ENCODE data around the gene ABCA3. TPM values are rescaled to one million over a fixed set of nuclear protein-coding genes. Genes with fewer than 3 reads are reported as not detected.

ABCA3 gene
- total and polyA plus RNA-seq, 2 experiments from 2014 or later: 3.0 to 4.1 TPM

GRCh38 chr16:2288726-2289125 is 51.8 kb downstream of the ABCA3 start:
- no peaks in the 10 kb centered on the region for H3K4me1 ChIP-seq (ENCODE audit: insufficient read depth)
- H3K79me2 ChIP-seq (replicated peaks; ENCODE audit: insufficient read depth): no peaks in the 10 kb centered on the region
- Mint-ChIP-seq H3K4me3 (no peak overlapping the region), H3K4me1 (no peaks in the 10 kb centered on the region), H3K27ac (no peak overlapping the region), H3K27me3 (ENCODE audit: insufficient read depth, low read depth, poor library complexity) (peaks cover 2% of the 10 kb centered on the region), H3K36me3 (ENCODE audit: low read depth) (no peaks in the 10 kb centered on the region; the same call in 2 of the 3 replicates), H3K9me3 (no peaks in the 10 kb centered on the region)
- H3K36me3 ChIP-seq (ENCODE audit: insufficient read depth): no peaks in the 10 kb centered on the region
- no peaks in the 10 kb centered on the region for H3F3A ChIP-seq (replicated peaks; ENCODE audit: low read depth)
- TF ChIP-seq CREB1 (CRISPR knock-in tag; IDR thresholded peaks at IDR 0.05; ENCODE audit: low read depth): no peak
- TF ChIP-seq ZNF462 (CRISPR knock-in tag; IDR thresholded peaks at IDR 0.05): no peak
- TF ChIP-seq NANOG (IDR thresholded peaks at IDR 0.05; ENCODE audit: borderline replicate concordance): no peak
- TF ChIP-seq ZNF331 (CRISPR knock-in tag; IDR thresholded peaks at IDR 0.05; ENCODE audit: low read depth): no peak
- no peak for TF ChIP-seq ETS1 (IDR thresholded peaks at IDR 0.05)
- TF ChIP-seq REST (IDR thresholded peaks at IDR 0.05; ENCODE audit: unreplicated experiment): no peak
- no peak for TF ChIP-seq ZNF114 (CRISPR knock-in tag; IDR thresholded peaks at IDR 0.05)
- TF ChIP-seq JUNB (IDR thresholded peaks at IDR 0.05; ENCODE audit: unreplicated experiment): no peak
- H4K20me1 ChIP-seq (replicated peaks; ENCODE audit: insufficient read depth): no peaks in the 10 kb centered on the region
- no peak overlapping the region for H3K27ac ChIP-seq (ENCODE audit: low read depth)
- ATAC-seq (no peak), DNase-seq (ENCODE audit: low spot score) (no peak)
- no peaks in the 10 kb centered on the region for H3K27me3 ChIP-seq (ENCODE audit: insufficient read depth)
- H2AFZ ChIP-seq: no peak overlapping the region
- H3K4me3 ChIP-seq: no peak overlapping the region
- no peak overlapping the region for H3K4me2 ChIP-seq
- H3K9me2 ChIP-seq (ENCODE audit: insufficient read depth): no peaks in the 10 kb centered on the region
